ENCODE measurements around the gene SHOX.

GRCh38 chrX:643241-643595 is 12.6 kb downstream of the SHOX start:
- no peak for TF ChIP-seq CTCF (IDR thresholded peaks at IDR 0.05)
- no peak for TF ChIP-seq POLR2A (IDR thresholded peaks at IDR 0.05)

Data from thyroid gland (tissue), 4 donors.